Measurements from ENCODE around the gene ADCY7. TPM values are rescaled to one million over a fixed set of nuclear protein-coding genes. Genes with fewer than 3 reads are reported as not detected.

Gene ADCY7
- total RNA-seq, 1 experiment from 2014 or later: 13.1 TPM

- H3K4me2 ChIP-seq (ENCODE audit: low read length): no peak overlapping the region
- no peak overlapping the region for H3K27ac ChIP-seq (ENCODE audit: low read length)
- no TSS peak for BruUV-seq (replicated peaks)
- POLR2A ChIA-PET (ENCODE audit: unreplicated experiment): no interaction called here
- H3K9me3 ChIP-seq (ENCODE audit: low read length): no peaks in the 10 kb centered on the region
- no peaks in the 10 kb centered on the region for H3K36me3 ChIP-seq (ENCODE audit: low read depth, low read length)
- H3F3A ChIP-seq (ENCODE audit: low read length, unreplicated experiment): no peaks in the 10 kb centered on the region
- no peaks in the 10 kb centered on the region for H3K9me2 ChIP-seq (replicated peaks; ENCODE audit: low read length)
- intact Hi-C loops (cut with micrococcal nuclease): no loop called here
- no peak overlapping the region for H3K4me3 ChIP-seq (ENCODE audit: low read length)
- no peaks in the 10 kb centered on the region for H3K27me3 ChIP-seq (ENCODE audit: low read length)
- CTCF ChIA-PET: no interaction called here
- no peaks in the 10 kb centered on the region for H3K79me2 ChIP-seq (ENCODE audit: low read length)
- no peaks in the 10 kb centered on the region for H4K20me1 ChIP-seq (ENCODE audit: low read length)
- ATAC-seq (no peak), DNase-seq (no peak)
- no peak for TF ChIP-seq EZH2phosphoT487 (IDR thresholded peaks at IDR 0.05; ENCODE audit: borderline replicate concordance, low read length)
- TF ChIP-seq CTCF (conservative IDR thresholded peaks at IDR 0.05; ENCODE audit: low read depth, low read length): no peak
- TF ChIP-seq EZH2 (IDR thresholded peaks at IDR 0.05; ENCODE audit: low read length, unreplicated experiment): no peak
- H3K4me1 ChIP-seq (ENCODE audit: insufficient read depth, low read length): no peaks in the 10 kb centered on the region
- no peak overlapping the region for H3K9ac ChIP-seq (ENCODE audit: low read length)
- no peak overlapping the region for H2AFZ ChIP-seq (ENCODE audit: low read length)
These were observed 16.7 kb downstream of the ADCY7 start for GRCh38 chr16:50282955-50283631.

- H3K4me3 ChIP-seq (ENCODE audit: low read length): no peak overlapping the region
- DNase-seq (no peak), ATAC-seq (no peak)
- BruUV-seq (replicated peaks): no TSS peak
- no peaks in the 10 kb centered on the region for H3K4me1 ChIP-seq (ENCODE audit: insufficient read depth, low read length)
- no peak overlapping the region for H3K9ac ChIP-seq (ENCODE audit: low read length)
- H3K27me3 ChIP-seq (ENCODE audit: low read length): no peaks in the 10 kb centered on the region
- no peaks in the 10 kb centered on the region for H3K79me2 ChIP-seq (ENCODE audit: low read length)
- H2AFZ ChIP-seq (ENCODE audit: low read length): no peak overlapping the region
- no peaks in the 10 kb centered on the region for H3K36me3 ChIP-seq (ENCODE audit: low read depth, low read length)
- H3K9me3 ChIP-seq (ENCODE audit: low read length): no peaks in the 10 kb centered on the region
- H3K9me2 ChIP-seq (replicated peaks; ENCODE audit: low read length): no peaks in the 10 kb centered on the region
- POLR2A ChIA-PET (ENCODE audit: unreplicated experiment): no interaction called here
- no peaks in the 10 kb centered on the region for H4K20me1 ChIP-seq (ENCODE audit: low read length)
- no peak overlapping the region for H3K27ac ChIP-seq (ENCODE audit: low read length)
- CTCF ChIA-PET: no interaction called here
- no peaks in the 10 kb centered on the region for H3F3A ChIP-seq (ENCODE audit: low read length, unreplicated experiment)
- intact Hi-C loops (cut with micrococcal nuclease): no loop called here
- no peak overlapping the region for H3K4me2 ChIP-seq (ENCODE audit: low read length)
- TF ChIP-seq CTCF (conservative IDR thresholded peaks at IDR 0.05; ENCODE audit: low read depth, low read length): no peak
- no peak for TF ChIP-seq EZH2 (IDR thresholded peaks at IDR 0.05; ENCODE audit: low read length, unreplicated experiment)
- TF ChIP-seq EZH2phosphoT487 (IDR thresholded peaks at IDR 0.05; ENCODE audit: borderline replicate concordance, low read length): no peak
These were observed 18.0 kb downstream of the ADCY7 start for GRCh38 chr16:50284131-50284911.
